Activated naive CD4-positive, alpha-beta T cell (primary cell): ENCODE data around the gene SLC38A5.
"Not testable (repeated sequence)": the region's sequence is repeated elsewhere in the genome, so short reads cannot be mapped to it uniquely, and the experiment has no call there.

Experiments used
- DNase-seq, 4 experiments: peaks; one replicate each; lab custom pipeline; 2025; lab: John Stamatoyannopoulos, UW

SLC38A5 gene

GRCh38 chrX:48468693-48469691 is 1.1 kb downstream of the SLC38A5 start:
- peak in 1 of 4 experiments; percentile 20 for DNase-seq

GRCh38 chrX:48468247-48468671 is 1.8 kb downstream of the SLC38A5 start:
- DNase-seq: no peak

GRCh38 chrX:48467281-48467761 is 2.7 kb downstream of the SLC38A5 start:
- DNase-seq: no peak

GRCh38 chrX:48466696-48467095 is 3.4 kb downstream of the SLC38A5 start:
- no peak for DNase-seq

GRCh38 chrX:48465336-48465933 is 4.6 kb downstream of the SLC38A5 start:
- DNase-seq: no peak

GRCh38 chrX:48461830-48462229 is 8.2 kb downstream of the SLC38A5 start:
- no peak for DNase-seq

GRCh38 chrX:48460606-48461005 is 9.5 kb downstream of the SLC38A5 start:
- no peak for DNase-seq

- no peak for DNase-seq
These were observed 10.0 kb downstream of the SLC38A5 start for GRCh38 chrX:48460031-48460430.

GRCh38 chrX:48459483-48459882 is 10.6 kb downstream of the SLC38A5 start:
- no peak for DNase-seq

GRCh38 chrX:48458711-48459110 is 11.3 kb downstream of the SLC38A5 start:
- DNase-seq: no peak

- no peak for DNase-seq
These were observed 13.3 kb downstream of the SLC38A5 start for GRCh38 chrX:48456628-48457331.

GRCh38 chrX:48451708-48452107 is 18.4 kb downstream of the SLC38A5 start:
- no peak for DNase-seq

GRCh38 chrX:48450076-48450475 is 20.0 kb downstream of the SLC38A5 start:
- no peak for DNase-seq

GRCh38 chrX:48447201-48447600 is 22.9 kb downstream of the SLC38A5 start:
- not testable (repeated sequence) for DNase-seq

GRCh38 chrX:48433713-48434112 is 36.3 kb downstream of the SLC38A5 start:
- peak in 2 of 4 experiments; percentile 2 to 4 for DNase-seq

- DNase-seq: not testable (repeated sequence)
These were observed 39.9 kb downstream of the SLC38A5 start for GRCh38 chrX:48430166-48430565.

- DNase-seq: not testable (repeated sequence)
These were observed 40.5 kb downstream of the SLC38A5 start for GRCh38 chrX:48429606-48430005.

GRCh38 chrX:48427027-48427716 is 42.9 kb downstream of the SLC38A5 start:
- DNase-seq: not testable (repeated sequence)

- not testable (repeated sequence) for DNase-seq
These were observed 58.2 kb downstream of the SLC38A5 start, which contains the start of gene SSX4B for GRCh38 chrX:48411860-48412259. TSS of gene SSX4B (minus strand) at chrX:48411960. CDS start at chrX:48411372, 588 bp downstream.
